GM19193 (cell line): Measurements from ENCODE around the gene OSCP1.

Source experiments
- POLR2A ChIP-seq: IDR thresholded peaks from 4 replicates; pipeline ENCODE4 v1.6.1; 2011; ENCODE audit not compliant: insufficient read depth, insufficient read length; ENCODE audit errors: extremely low read depth

The OSCP1 gene, protein sequence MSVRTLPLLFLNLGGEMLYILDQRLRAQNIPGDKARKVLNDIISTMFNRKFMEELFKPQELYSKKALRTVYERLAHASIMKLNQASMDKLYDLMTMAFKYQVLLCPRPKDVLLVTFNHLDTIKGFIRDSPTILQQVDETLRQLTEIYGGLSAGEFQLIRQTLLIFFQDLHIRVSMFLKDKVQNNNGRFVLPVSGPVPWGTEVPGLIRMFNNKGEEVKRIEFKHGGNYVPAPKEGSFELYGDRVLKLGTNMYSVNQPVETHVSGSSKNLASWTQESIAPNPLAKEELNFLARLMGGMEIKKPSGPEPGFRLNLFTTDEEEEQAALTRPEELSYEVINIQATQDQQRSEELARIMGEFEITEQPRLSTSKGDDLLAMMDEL

DNA sequence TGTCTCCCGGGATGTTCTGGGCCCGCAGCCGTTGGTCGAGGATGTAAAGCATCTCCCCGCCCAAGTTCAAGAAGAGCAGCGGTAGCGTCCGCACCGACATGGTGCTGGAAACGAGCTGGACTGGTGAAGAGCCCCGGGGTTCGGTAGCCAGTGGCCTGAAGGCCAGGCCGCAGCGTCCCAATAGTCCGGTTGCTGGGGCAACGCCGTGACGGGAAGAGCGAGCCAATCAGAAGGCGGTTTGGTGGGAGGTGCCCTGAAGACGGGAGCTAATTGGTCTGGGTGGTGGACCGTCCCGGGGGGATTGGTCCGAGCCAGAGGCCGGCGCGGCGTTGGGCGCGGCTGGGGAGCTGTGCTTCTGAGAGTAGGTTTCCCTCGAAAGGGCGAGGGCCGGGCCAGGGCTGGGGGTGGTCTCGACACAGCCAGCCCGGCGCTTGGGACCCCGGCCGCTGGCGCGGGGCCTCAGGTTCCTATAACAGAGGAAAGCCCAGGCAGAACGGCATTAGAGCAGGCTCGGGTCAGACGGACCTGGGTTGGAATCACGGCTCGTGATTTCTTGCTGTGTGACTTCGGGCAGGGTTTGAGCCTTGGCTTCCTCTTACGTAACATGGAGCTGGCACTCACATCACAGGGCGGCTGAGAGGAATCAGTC, at the start of gene OSCP1:
Gene OSCP1, minus strand, starts transcription at position 182 of the 649 bp plus-strand sequence. Its CDS starts 82 bp downstream, at position 100.
- peak; percentile 89 for TF ChIP-seq POLR2A

GRCh38 chr1:36497207-36497606, 47.0 kb upstream of the OSCP1 start:
- no peak for TF ChIP-seq POLR2A

DNA sequence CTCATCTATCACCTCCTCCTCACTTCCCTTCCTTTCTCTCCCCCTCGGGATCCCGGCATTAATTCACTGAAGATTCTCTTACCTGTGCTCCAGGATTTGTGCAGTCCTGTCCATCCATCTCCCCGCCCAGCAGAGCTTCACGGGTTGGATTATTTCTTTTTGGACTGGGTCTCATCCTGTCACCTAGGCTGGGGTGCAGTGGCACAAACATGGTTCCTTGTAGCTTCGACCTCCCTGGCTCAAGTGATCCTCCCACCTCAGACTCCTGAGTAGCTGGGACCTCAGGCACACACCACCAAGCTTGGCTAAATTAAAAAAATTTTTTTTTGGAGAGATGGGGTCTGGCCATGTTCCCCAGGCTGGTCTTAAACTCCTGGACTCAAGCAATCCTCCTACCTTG, 44.7 kb upstream of the OSCP1 start:
- TF ChIP-seq POLR2A: no peak

DNA sequence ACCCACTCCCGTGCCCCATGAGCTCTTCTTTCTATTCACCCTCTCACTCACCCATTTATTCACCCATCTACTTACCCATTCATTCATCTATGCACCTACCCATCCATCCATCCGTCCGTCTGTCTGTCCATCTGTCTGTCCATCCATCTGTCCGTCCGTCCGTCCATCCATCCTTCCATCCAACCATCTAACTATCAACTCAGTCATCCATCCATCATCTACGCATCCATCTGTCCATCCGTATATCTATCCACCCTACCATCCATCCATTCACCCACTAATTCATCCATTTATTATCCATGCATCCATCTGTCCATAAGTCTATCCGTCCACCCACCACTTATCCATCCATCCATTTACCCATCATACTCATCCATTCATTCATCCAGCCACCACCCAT, 43.3 kb upstream of the OSCP1 start:
- TF ChIP-seq POLR2A: no peak

- no peak for TF ChIP-seq POLR2A
Observed at GRCh38 chr1:36492491-36492890, 42.2 kb upstream of the OSCP1 start.

GRCh38 chr1:36487906-36488305, 37.7 kb upstream of the OSCP1 start:
- no peak for TF ChIP-seq POLR2A

- TF ChIP-seq POLR2A: peak; percentile 21
Observed at GRCh38 chr1:36486439-36487335, 36.4 kb upstream of the OSCP1 start.

DNA sequence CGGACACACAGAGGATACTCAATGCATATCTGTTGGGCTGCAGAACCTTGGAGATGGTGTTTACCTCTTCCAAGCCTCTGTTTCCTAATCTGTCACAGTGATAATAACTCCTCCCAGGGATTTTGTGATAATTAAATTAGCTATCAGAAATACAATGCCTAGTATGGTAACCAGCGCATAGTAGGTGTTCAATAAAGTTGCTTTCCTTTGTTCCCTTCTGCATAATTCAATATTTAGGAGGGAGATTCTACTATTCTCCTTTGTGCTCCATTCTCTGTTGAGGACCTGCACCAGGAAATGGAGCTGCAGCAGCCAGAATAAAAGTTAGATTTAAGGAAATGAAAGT, 35.8 kb upstream of the OSCP1 start:
- no peak for TF ChIP-seq POLR2A

DNA sequence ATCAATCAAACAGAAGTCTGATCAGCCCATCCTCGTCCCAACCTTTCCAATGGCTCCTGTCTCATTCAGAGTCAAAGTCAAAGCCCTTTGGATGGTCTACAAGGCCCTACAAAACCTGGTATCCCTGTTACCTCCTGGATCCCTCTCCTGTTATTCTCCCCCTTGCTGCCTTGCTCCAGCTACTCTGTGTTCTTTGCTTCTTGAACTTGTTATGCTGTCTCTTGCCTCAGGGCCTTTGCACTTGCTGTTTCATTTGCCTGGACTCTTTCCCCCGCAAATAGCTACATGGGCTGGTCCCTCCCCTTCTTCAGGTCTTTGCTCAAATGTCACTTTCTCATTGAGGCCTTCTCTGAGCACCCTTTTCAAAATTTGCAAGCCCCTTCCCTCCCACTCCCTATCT, 33.8 kb upstream of the OSCP1 start:
- TF ChIP-seq POLR2A: no peak

DNA sequence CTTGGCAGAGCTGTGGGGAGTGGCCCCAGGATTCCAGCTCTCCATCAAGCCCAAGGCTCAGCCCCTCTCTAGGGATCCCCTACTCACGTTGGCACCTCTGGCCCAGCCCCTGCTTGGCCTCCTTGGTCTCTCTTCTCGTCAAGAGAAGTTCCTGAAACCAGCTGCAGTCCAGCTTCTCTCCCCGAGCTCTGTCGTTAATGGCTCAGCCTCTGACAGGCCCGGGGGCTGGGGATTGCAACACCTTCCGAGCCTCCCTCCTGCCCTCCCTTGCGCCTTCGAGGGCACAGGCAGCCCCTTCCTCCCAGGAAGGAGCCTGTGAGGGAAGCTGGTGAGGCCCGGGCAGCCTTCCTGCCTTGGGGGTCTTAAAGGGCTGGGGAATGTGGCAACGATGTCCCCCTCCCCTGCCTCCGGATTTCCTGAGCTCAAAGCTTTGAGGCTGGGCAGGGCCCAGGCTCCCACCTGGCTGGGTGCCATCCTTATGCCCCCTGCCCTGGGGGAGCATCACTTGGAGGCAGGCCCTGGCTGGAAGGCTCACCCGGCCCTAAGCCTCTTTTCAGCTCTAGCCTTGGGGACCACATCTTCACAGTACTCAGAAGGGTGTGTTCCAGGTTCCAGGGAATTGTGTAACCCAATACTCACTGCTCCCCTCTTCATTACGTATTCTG, 32.6 kb upstream of the OSCP1 start, which contains the start of gene CSF3R:
Gene CSF3R, minus strand, starts transcription at position 190 of the 665 bp plus-strand sequence. CDS start 3,417 bp downstream, outside the sequence.
- no peak for TF ChIP-seq POLR2A

DNA sequence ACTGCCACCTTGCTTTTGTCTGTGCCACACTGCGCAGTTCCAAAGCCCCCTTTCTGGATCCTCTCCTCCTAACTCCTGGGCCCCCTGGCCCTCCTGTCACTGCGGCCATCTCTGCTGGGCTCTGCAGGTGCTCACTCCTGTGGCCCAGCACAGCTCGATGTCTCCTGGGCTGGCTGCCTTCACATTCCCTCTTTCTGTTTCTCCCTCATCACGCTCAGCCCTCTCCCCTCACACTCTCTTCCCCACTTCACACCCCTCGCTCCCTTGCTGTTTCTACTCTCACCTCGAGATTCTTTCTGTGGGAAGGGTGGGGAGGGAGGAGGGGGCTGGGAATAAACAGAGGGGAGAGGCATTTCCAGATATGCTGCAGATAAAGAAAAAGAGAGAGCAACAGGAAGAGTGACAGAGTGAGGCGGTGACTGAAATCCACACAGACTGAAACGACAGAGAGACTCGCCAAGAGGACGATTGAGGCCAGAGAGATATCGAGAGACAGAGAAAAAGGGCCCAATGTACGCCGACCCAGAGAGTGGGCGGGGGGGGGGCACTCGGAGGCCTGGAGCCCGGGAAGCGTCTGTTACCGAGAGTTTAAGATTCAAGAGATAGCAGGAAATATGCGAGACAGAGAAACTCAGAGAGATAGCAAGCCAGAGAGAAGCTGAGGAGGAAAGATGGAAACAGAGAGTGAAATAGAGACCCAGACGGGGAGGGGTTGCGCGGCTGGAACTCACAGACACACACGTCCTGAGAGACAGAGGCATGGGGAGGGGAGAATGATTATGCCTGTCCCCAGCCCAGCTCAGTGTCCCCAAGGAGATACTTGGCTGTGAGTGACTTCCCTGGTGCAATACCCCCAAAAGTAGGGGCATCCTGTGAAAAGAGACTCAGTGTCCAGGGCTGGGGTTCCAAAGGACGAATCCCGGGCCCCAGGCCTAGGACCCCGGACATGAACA, 31.8 kb upstream of the OSCP1 start:
- no peak for TF ChIP-seq POLR2A

DNA sequence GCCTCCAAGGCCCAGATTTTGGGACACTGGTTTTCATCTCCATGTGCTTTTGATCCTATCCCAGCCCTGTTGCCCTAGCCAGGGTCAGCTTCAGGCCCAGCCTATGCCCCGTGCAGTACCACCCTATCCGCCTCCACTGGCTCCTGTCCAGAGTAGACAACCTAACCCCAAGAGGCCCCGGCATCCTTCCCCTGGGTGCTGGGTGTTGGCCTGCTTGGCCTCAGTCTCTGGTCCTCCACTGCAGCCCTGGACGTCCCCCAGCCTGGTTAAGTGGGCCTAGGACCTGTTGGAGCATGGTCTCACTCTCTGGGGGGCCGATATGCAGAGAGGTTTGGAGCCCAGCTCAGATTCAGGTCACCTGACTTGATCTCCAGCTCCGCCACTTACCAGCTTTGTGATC, 30.8 kb upstream of the OSCP1 start:
- no peak for TF ChIP-seq POLR2A

DNA sequence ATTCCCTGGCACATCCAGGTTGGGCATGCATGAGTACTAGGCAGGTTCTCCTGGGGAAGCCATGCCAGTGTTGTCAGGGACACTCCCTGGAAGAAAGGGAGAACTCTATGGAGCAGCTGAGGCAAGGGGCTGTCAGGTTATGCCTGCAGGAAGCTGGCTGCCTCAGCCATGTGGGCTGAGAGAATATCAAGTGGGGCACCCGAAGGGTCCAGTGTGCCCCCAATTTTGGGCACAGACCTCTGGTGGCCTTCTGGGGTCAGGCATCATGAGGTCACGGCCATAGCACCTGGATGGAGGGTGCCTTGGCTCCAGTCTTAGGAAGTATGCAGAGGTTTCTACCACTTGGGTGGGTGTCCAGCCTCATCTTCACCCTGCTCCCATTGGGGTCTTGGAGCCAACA, 29.9 kb upstream of the OSCP1 start:
- no peak for TF ChIP-seq POLR2A
